Testis (tissue), 3 donors: ENCODE data around the gene GLRA1. TPM values are rescaled to one million over a fixed set of nuclear protein-coding genes. Genes with fewer than 3 reads are reported as not detected.

Experiments
- DNase-seq: peaks from one replicate; pipeline ENCODE4 v3.0.0-alpha.2; 2019
- H3K27ac ChIP-seq, 2 donors: fragments of 200-600 bp; sonication (generic); one replicate each; pipeline ENCODE4 v1.5.1; 2019
- H3K27me3 ChIP-seq: fragments of 200-600 bp; sonication (generic); one replicate; pipeline ENCODE4 v1.5.1; 2019
- H3K36me3 ChIP-seq: fragments of 200-600 bp; sonication (generic); one replicate; pipeline ENCODE4 v1.5.1; 2017; ENCODE audit warnings: low read depth; ENCODE audit errors: missing control alignments
- H3K4me1 ChIP-seq: fragments of 200-600 bp; sonication (generic); one replicate; pipeline ENCODE4 v1.5.1; 2019
- H3K4me3 ChIP-seq, 2 donors: fragments of 200-600 bp; sonication (generic); one replicate each; pipeline ENCODE4 v1.5.1; 2017 to 2019
- H3K9me3 ChIP-seq: fragments of 200-600 bp; sonication (generic); one replicate; pipeline ENCODE4 v1.5.1; 2017
- POLR2A ChIP-seq: fragments of 450-650 bp; IDR thresholded peaks from one replicate; pipeline ENCODE4 v1.6.1; 2017; ENCODE audit warnings: antibody characterized with exemption, mild to moderate bottlenecking, moderate library complexity
- WGBS, 2 donors: methylation state at CpG; one replicate each; pipeline ENCODE4 v1.1.5; 2018; 5-methylcytosine and 5-hydroxymethylcytosine counted together
- intact Hi-C: fragments of 100-400 bp; cut with DNase I; formaldehyde crosslinking; loops from one replicate; pipeline ENCODE4 v1.15.1; 2023; ENCODE audit warnings: low total_unique reads
- polyA plus RNA-seq: library from polyadenylated mRNA; stranded (reverse); fragments of 350-450 nt; fragmentation: Illumina TruSeq; extraction: RNeasy Lipid Tissue Mini Kit (QIAGEN cat#74804); gene quantifications from one replicate; pipeline ENCODE4 v1.2.3, GENCODE V29; 2014; ENCODE audit warnings: low read depth, low replicate concordance; ENCODE audit not compliant: insufficient read depth
- total RNA-seq, 2 donors: library from RNA; depleted of rRNA; stranded (reverse); fragments of >200 nt; gene quantifications; one replicate each; pipeline ENCODE4 v1.2.3, GENCODE V29; 2016
- TF ChIP-seq, protein P1 (sequence below), 3 experiments: fragments of 450-650 bp in 2 of 3; fragments of 200-600 bp in 1 of 3; sonication (generic) in 1 of 3; IDR thresholded peaks; one replicate each; pipeline ENCODE4 v1.5.1; 2016 to 2019; ENCODE audit warnings: antibody characterized with exemption in 3 of 3, mild to moderate bottlenecking in 2 of 3, moderate library complexity in 1 of 3

The GLRA1 gene
- total and polyA plus RNA-seq, 3 donors from 2014 or later, result not detected

DNA sequence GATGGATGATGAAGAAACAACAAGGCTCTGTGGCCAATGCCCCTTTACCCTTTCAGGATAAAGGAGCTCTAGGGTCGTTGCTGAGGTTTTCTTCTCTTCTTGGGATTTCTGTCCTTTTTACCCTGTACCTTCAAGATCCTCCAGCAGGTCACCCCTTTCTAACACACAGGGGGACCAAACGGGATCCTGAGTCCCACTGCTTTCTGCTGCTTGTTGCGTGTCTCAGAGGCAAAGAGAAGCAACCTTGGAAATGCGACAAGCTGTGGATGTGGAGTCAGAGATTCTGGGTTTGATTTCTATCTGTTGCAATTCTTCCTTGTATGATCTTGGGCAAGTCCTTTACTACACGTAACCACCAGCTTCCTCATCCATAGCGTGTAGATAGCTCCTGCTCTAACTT lies 20.5 kb downstream of the GLRA1 start:
- no peaks in the 10 kb centered on the region for H3K4me1 ChIP-seq
- H3K27me3 ChIP-seq, result no peaks in the 10 kb centered on the region
- DNase-seq, result no peak
- intact Hi-C loops, result no loop called here
- no peak for TF ChIP-seq POLR2A
- TF ChIP-seq, protein P1, sequence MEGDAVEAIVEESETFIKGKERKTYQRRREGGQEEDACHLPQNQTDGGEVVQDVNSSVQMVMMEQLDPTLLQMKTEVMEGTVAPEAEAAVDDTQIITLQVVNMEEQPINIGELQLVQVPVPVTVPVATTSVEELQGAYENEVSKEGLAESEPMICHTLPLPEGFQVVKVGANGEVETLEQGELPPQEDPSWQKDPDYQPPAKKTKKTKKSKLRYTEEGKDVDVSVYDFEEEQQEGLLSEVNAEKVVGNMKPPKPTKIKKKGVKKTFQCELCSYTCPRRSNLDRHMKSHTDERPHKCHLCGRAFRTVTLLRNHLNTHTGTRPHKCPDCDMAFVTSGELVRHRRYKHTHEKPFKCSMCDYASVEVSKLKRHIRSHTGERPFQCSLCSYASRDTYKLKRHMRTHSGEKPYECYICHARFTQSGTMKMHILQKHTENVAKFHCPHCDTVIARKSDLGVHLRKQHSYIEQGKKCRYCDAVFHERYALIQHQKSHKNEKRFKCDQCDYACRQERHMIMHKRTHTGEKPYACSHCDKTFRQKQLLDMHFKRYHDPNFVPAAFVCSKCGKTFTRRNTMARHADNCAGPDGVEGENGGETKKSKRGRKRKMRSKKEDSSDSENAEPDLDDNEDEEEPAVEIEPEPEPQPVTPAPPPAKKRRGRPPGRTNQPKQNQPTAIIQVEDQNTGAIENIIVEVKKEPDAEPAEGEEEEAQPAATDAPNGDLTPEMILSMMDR (IDR thresholded peaks at IDR 0.05), result no peak
- H3K4me3 ChIP-seq, result no peak overlapping the region
- no peaks in the 10 kb centered on the region for H3K36me3 ChIP-seq
- 48 to 56% methylated on average over 6 of the region's 6 CpGs for WGBS, 2 donors
- H3K27ac ChIP-seq, result no peak overlapping the region
- H3K9me3 ChIP-seq, result no peaks in the 10 kb centered on the region

- DNase-seq, result no peak
Measured at GRCh38 chr5:151903243-151903653, 21.4 kb downstream of the GLRA1 start.

GRCh38 chr5:151902215-151902614 lies 22.4 kb downstream of the GLRA1 start:
- H3K9me3 ChIP-seq, result no peaks in the 10 kb centered on the region
- H3K4me3 ChIP-seq, result no peak overlapping the region
- H3K27ac ChIP-seq, result no peak overlapping the region
- H3K4me1 ChIP-seq, result no peaks in the 10 kb centered on the region
- TF ChIP-seq POLR2A, result no peak
- TF ChIP-seq, protein P1 (IDR thresholded peaks at IDR 0.05), result no peak
- no peaks in the 10 kb centered on the region for H3K36me3 ChIP-seq
- no peak for DNase-seq
- intact Hi-C loops, result no loop called here
- 75 to 76% methylated on average over 4 of the region's 4 CpGs for WGBS, 2 donors
- no peaks in the 10 kb centered on the region for H3K27me3 ChIP-seq

More at GRCh38 chr5:151903243-151903653, 21.4 kb downstream of the GLRA1 start:
- no peaks in the 10 kb centered on the region for H3K4me1 ChIP-seq
- TF ChIP-seq POLR2A, result no peak
- TF ChIP-seq, protein P1 (IDR thresholded peaks at IDR 0.05), result no peak
- intact Hi-C loops, result no loop called here
- no peaks in the 10 kb centered on the region for H3K9me3 ChIP-seq
- H3K4me3 ChIP-seq, result no peak overlapping the region
- H3K36me3 ChIP-seq, result no peaks in the 10 kb centered on the region
- no peak overlapping the region for H3K27ac ChIP-seq
- 48 to 65% methylated on average over 2 of the region's 2 CpGs for WGBS, 2 donors
- no peaks in the 10 kb centered on the region for H3K27me3 ChIP-seq

DNA sequence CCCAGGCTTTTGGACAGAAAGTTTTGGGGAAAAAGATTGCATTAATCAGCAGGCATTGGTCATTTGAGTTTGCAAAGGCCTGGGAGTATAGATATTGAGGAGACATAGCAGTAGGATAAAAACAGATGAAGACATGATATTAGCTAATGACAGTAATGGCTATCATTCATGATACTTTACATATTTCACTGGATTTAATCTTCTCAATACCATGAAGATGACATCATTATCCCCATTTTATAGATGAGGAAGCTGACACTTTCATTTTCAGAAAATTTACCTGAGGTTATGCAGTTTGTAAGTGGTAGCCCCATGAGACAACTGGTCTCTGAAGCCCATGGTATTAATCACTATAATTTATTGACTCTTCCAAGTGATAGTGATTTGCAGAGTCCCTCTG lies 23.0 kb downstream of the GLRA1 start:
- H3K27ac ChIP-seq, result no peak overlapping the region
- intact Hi-C loops, result no loop called here
- no peak overlapping the region for H3K4me3 ChIP-seq

DNA sequence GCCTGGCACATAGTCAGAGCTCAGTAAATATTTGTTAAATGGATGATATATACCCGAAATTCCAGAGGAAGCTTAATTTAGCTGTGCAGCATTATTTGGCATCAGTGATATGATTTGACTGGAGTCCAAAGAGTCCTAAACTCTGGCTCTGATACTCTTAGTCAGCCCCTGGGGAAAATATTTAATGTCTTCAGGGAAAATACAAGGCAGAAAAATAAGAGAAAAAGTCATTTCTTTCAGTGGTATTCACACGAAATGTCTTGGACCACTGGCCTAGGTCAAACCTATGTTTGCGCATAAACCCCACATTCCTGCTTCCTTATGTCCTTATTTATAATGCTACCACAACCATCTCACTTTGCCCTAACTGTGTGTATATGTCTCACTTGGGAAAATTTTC lies 23.8 kb downstream of the GLRA1 start:
- Histone ChIP-seq H3K27me3 (no peaks in the 10 kb centered on the region), H3K9me3 (no peaks in the 10 kb centered on the region), H3K4me1 (no peaks in the 10 kb centered on the region), H3K27ac (no peak overlapping the region), H3K36me3 (no peaks in the 10 kb centered on the region), H3K4me3 (no peak overlapping the region)
- WGBS, 2 donors, result 70 to 78% methylated on average over 3 of the region's 3 CpGs
- DNase-seq, result no peak
- intact Hi-C loops, result no loop called here
- TF ChIP-seq, protein P1 (IDR thresholded peaks at IDR 0.05), result no peak
- TF ChIP-seq POLR2A, result no peak

More for the DNA sequence above, 23.0 kb downstream of the GLRA1 start:
- H3K36me3 ChIP-seq, result no peaks in the 10 kb centered on the region
- no peak for DNase-seq
- no peaks in the 10 kb centered on the region for H3K27me3 ChIP-seq
- H3K4me1 ChIP-seq, result no peaks in the 10 kb centered on the region
- no peaks in the 10 kb centered on the region for H3K9me3 ChIP-seq
- TF ChIP-seq, protein P1 (IDR thresholded peaks at IDR 0.05), result no peak
- TF ChIP-seq POLR2A, result no peak
